ENCODE data around the gene OSR1. TPM values are rescaled to one million over a fixed set of nuclear protein-coding genes. Genes with fewer than 3 reads are reported as not detected.

OSR1 gene
- total RNA-seq, 1 donor from 2014 or later = 9.7 TPM

GRCh38 chr2:19329445-19329844 lies 29.0 kb downstream of the OSR1 start:
- ATAC-seq (no peak), DNase-seq (no peak)
- intact Hi-C loops (cut with DNase I) = no loop called here
- Histone ChIP-seq H3K27ac (no peak overlapping the region), H3K4me3 (no peak overlapping the region), H3K9me3 (no peaks in the 10 kb centered on the region), H3K4me1 (no peaks in the 10 kb centered on the region), H3K27me3 (no peaks in the 10 kb centered on the region), H3K36me3 (no peaks in the 10 kb centered on the region)
- TF ChIP-seq CTCF (IDR thresholded peaks at IDR 0.05) = no peak

GRCh38 chr2:19327496-19327895 lies 30.9 kb downstream of the OSR1 start:
- no peak overlapping the region for H3K27ac ChIP-seq

GRCh38 chr2:19321946-19322345 lies 36.5 kb downstream of the OSR1 start:
- Histone ChIP-seq H3K27me3 (no peaks in the 10 kb centered on the region), H3K36me3 (no peaks in the 10 kb centered on the region), H3K4me3 (no peak overlapping the region), H3K9me3 (no peaks in the 10 kb centered on the region), H3K27ac (no peak overlapping the region), H3K4me1 (no peaks in the 10 kb centered on the region)
- TF ChIP-seq CTCF (IDR thresholded peaks at IDR 0.05) = no peak
- intact Hi-C loops (cut with DNase I) = no loop called here
- DNase-seq (no peak), ATAC-seq (no peak)

More at GRCh38 chr2:19327496-19327895, 30.9 kb downstream of the OSR1 start:
- H3K27me3 ChIP-seq = no peaks in the 10 kb centered on the region
- H3K4me1 ChIP-seq = no peaks in the 10 kb centered on the region
- ATAC-seq (no peak), DNase-seq (no peak)
- H3K36me3 ChIP-seq = no peaks in the 10 kb centered on the region
- no peak for TF ChIP-seq CTCF (IDR thresholded peaks at IDR 0.05)
- no peaks in the 10 kb centered on the region for H3K9me3 ChIP-seq
- intact Hi-C loops (cut with DNase I) = no loop called here
- H3K4me3 ChIP-seq = no peak overlapping the region

- Histone ChIP-seq H3K4me3 (no peak overlapping the region), H3K36me3 (no peaks in the 10 kb centered on the region), H3K27ac (no peak overlapping the region), H3K9me3 (no peaks in the 10 kb centered on the region), H3K27me3 (no peaks in the 10 kb centered on the region), H3K4me1 (no peaks in the 10 kb centered on the region)
- intact Hi-C loops (cut with DNase I) = no loop called here
- ATAC-seq = no peak
- TF ChIP-seq CTCF (IDR thresholded peaks at IDR 0.05) = no peak
- DNase-seq = no peak
These were observed 37.6 kb downstream of the OSR1 start for GRCh38 chr2:19320813-19321212.

GRCh38 chr2:19319698-19320097 lies 38.7 kb downstream of the OSR1 start:
- no peaks in the 10 kb centered on the region for H3K36me3 ChIP-seq
- no peaks in the 10 kb centered on the region for H3K4me1 ChIP-seq
- no peaks in the 10 kb centered on the region for H3K9me3 ChIP-seq
- H3K4me3 ChIP-seq = no peak overlapping the region
- intact Hi-C loops (cut with DNase I) = no loop called here
- no peak overlapping the region for H3K27ac ChIP-seq
- TF ChIP-seq CTCF (IDR thresholded peaks at IDR 0.05) = no peak
- ATAC-seq (no peak), DNase-seq (no peak)
- H3K27me3 ChIP-seq = no peaks in the 10 kb centered on the region

- no peak for DNase-seq
- ATAC-seq = no peak
- intact Hi-C loops (cut with DNase I) = no loop called here
These were observed 39.4 kb downstream of the OSR1 start for GRCh38 chr2:19319064-19319463.

More at GRCh38 chr2:19319064-19319463, 39.4 kb downstream of the OSR1 start:
- Histone ChIP-seq H3K27me3 (no peaks in the 10 kb centered on the region), H3K27ac (no peak overlapping the region), H3K36me3 (no peaks in the 10 kb centered on the region), H3K9me3 (no peaks in the 10 kb centered on the region), H3K4me3 (no peak overlapping the region), H3K4me1 (no peaks in the 10 kb centered on the region)
- no peak for TF ChIP-seq CTCF (IDR thresholded peaks at IDR 0.05)

All from upper lobe of right lung (tissue), 1 donor.